Progenitor cell of endocrine pancreas (in vitro differentiated cells): Measurements from ENCODE around the gene XAB2. TPM values are rescaled to one million over a fixed set of nuclear protein-coding genes. Genes with fewer than 3 reads are reported as not detected.

ENCODE experiments used
- DNase-seq: peaks from one replicate; pipeline ENCODE4 v3.0.0; 2021; ENCODE audit warnings: low spot score; ENCODE audit not compliant: unreplicated experiment
- H3K27ac Mint-ChIP-seq: 2 replicates; pipeline ENCODE4 v1.8.0; 2021; ENCODE audit warnings: mild to moderate bottlenecking, moderate library complexity, mixed read lengths
- H3K27me3 Mint-ChIP-seq: 2 replicates; pipeline ENCODE4 v1.8.0; 2021; ENCODE audit warnings: mixed read lengths
- H3K36me3 Mint-ChIP-seq: 2 replicates; pipeline ENCODE4 v1.8.0; 2022; ENCODE audit warnings: mixed read lengths; ENCODE audit not compliant: insufficient read depth
- H3K4me1 Mint-ChIP-seq: 2 replicates; pipeline ENCODE4 v1.8.0; 2021; ENCODE audit warnings: low read depth, mixed read lengths
- H3K4me3 Mint-ChIP-seq: 2 replicates; pipeline ENCODE4 v1.8.0; 2021; ENCODE audit warnings: low read depth, mild to moderate bottlenecking, moderate library complexity, mixed read lengths
- H3K9me3 Mint-ChIP-seq: 2 replicates; pipeline ENCODE4 v1.8.0; 2021; ENCODE audit warnings: low read depth, mixed read lengths
- total RNA-seq: library from RNA; stranded (reverse); gene quantifications from 2 replicates; pipeline ENCODE4 v1.2.1, GENCODE V29; 2021
- TF ChIP-seq, protein P1 (sequence below): fragments of 200-600 bp; sonication (generic); IDR thresholded peaks from one replicate; pipeline ENCODE4 v1.5.0; 2021; ENCODE audit warnings: antibody characterized with exemption, mild to moderate bottlenecking; ENCODE audit not compliant: unreplicated experiment

The XAB2 gene
- total RNA-seq, 1 donor from 2014 or later, result 40.3 TPM

- no peak for DNase-seq
- peak overlapping the region; percentile 82 for H3K4me3 Mint-ChIP-seq
- H3K27me3 Mint-ChIP-seq, result no peaks in the 10 kb centered on the region
- H3K36me3 Mint-ChIP-seq, result peaks cover 11% of the 10 kb centered on the region
- H3K27ac Mint-ChIP-seq, result no peak overlapping the region
- H3K9me3 Mint-ChIP-seq, result no peaks in the 10 kb centered on the region
- TF ChIP-seq, protein P1, sequence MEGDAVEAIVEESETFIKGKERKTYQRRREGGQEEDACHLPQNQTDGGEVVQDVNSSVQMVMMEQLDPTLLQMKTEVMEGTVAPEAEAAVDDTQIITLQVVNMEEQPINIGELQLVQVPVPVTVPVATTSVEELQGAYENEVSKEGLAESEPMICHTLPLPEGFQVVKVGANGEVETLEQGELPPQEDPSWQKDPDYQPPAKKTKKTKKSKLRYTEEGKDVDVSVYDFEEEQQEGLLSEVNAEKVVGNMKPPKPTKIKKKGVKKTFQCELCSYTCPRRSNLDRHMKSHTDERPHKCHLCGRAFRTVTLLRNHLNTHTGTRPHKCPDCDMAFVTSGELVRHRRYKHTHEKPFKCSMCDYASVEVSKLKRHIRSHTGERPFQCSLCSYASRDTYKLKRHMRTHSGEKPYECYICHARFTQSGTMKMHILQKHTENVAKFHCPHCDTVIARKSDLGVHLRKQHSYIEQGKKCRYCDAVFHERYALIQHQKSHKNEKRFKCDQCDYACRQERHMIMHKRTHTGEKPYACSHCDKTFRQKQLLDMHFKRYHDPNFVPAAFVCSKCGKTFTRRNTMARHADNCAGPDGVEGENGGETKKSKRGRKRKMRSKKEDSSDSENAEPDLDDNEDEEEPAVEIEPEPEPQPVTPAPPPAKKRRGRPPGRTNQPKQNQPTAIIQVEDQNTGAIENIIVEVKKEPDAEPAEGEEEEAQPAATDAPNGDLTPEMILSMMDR, result no peak
- peaks cover 21% of the 10 kb centered on the region for H3K4me1 Mint-ChIP-seq
These were observed 33.0 kb downstream of the XAB2 start for GRCh38 chr19:7596211-7596937.

GRCh38 chr19:7595466-7596133, 33.7 kb downstream of the XAB2 start, which contains the start of gene CAMSAP3:
Gene CAMSAP3 (plus strand): TSS chr19:7595863. CDS start chr19:7596003, 140 bp downstream.
- DNase-seq, result peak; percentile 90
- Mint-ChIP-seq H3K27ac (peak within 1 kb of the TSS; percentile 37), H3K27me3 (no peaks in the 10 kb centered on the region), H3K36me3 (peaks cover 11% of the 10 kb centered on the region), H3K4me3 (peak within 1 kb of the TSS; percentile 82), H3K9me3 (no peaks in the 10 kb centered on the region), H3K4me1 (peaks cover 21% of the 10 kb centered on the region)
- TF ChIP-seq, protein P1, result no peak

- Mint-ChIP-seq H3K27ac (no peak overlapping the region), H3K4me1 (peaks cover 7% of the 10 kb centered on the region), H3K9me3 (no peaks in the 10 kb centered on the region), H3K4me3 (no peak overlapping the region), H3K27me3 (peaks cover 6% of the 10 kb centered on the region), H3K36me3 (no peaks in the 10 kb centered on the region)
- TF ChIP-seq, protein P1, result no peak
- no peak for DNase-seq
These were observed 39.1 kb downstream of the XAB2 start for GRCh38 chr19:7590256-7590655.

GRCh38 chr19:7589822-7590221, 39.5 kb downstream of the XAB2 start:
- TF ChIP-seq, protein P1, result no peak
- Mint-ChIP-seq H3K36me3 (no peaks in the 10 kb centered on the region), H3K9me3 (no peaks in the 10 kb centered on the region), H3K27ac (no peak overlapping the region), H3K4me1 (peaks cover 5% of the 10 kb centered on the region), H3K27me3 (peaks cover 9% of the 10 kb centered on the region), H3K4me3 (no peak overlapping the region)
- no peak for DNase-seq

- no peaks in the 10 kb centered on the region for H3K4me1 Mint-ChIP-seq
- no peaks in the 10 kb centered on the region for H3K9me3 Mint-ChIP-seq
- H3K4me3 Mint-ChIP-seq, result no peak overlapping the region
- peaks cover 41% of the 10 kb centered on the region for H3K27me3 Mint-ChIP-seq
- TF ChIP-seq, protein P1, result no peak
- no peaks in the 10 kb centered on the region for H3K36me3 Mint-ChIP-seq
- DNase-seq, result no peak
- H3K27ac Mint-ChIP-seq, result no peak overlapping the region
These were observed 46.9 kb downstream of the XAB2 start for GRCh38 chr19:7582446-7582845.
